ENCODE data around the gene ZNF148.

Gene ZNF148

GRCh38 chr3:125203731-125204130 is 171.4 kb downstream of the ZNF148 start:
- H3K9me3 ChIP-seq = no peaks in the 10 kb centered on the region
- DNase-seq = no peak
- no peaks in the 10 kb centered on the region for H3K36me3 ChIP-seq
- peaks cover 0 to under 1% of the 10 kb centered on the region in 2 donors for H3K27me3 ChIP-seq
- no peak for TF ChIP-seq CTCF (IDR thresholded peaks at IDR 0.05)
- no peak overlapping the region for H3K27ac ChIP-seq
- H3K4me3 ChIP-seq = no peak overlapping the region
- intact Hi-C loops (cut with DNase I; ENCODE audit: low total_unique reads) = no loop called here
- H3K4me1 ChIP-seq = no peaks in the 10 kb centered on the region

- no peak for TF ChIP-seq CTCF (IDR thresholded peaks at IDR 0.05)
- H3K9me3 ChIP-seq = no peaks in the 10 kb centered on the region
- intact Hi-C loops (cut with DNase I; ENCODE audit: low total_unique reads) = no loop called here
- H3K4me3 ChIP-seq = no peak overlapping the region
- H3K27ac ChIP-seq = no peak overlapping the region
- H3K4me1 ChIP-seq = no peaks in the 10 kb centered on the region
- no peaks in the 10 kb centered on the region for H3K27me3 ChIP-seq
- DNase-seq = no peak
- H3K36me3 ChIP-seq = no peaks in the 10 kb centered on the region
Observed at GRCh38 chr3:125202197-125202596, 172.9 kb downstream of the ZNF148 start.

GRCh38 chr3:125200731-125201139 is 174.4 kb downstream of the ZNF148 start:
- intact Hi-C loops (cut with DNase I; ENCODE audit: low total_unique reads) = no loop called here
- H3K27me3 ChIP-seq = no peaks in the 10 kb centered on the region
- H3K9me3 ChIP-seq = no peaks in the 10 kb centered on the region
- no peaks in the 10 kb centered on the region for H3K36me3 ChIP-seq
- H3K4me1 ChIP-seq = no peaks in the 10 kb centered on the region
- no peak overlapping the region for H3K27ac ChIP-seq
- no peak for TF ChIP-seq CTCF (IDR thresholded peaks at IDR 0.05)
- H3K4me3 ChIP-seq = no peak overlapping the region
- no peak for DNase-seq

GRCh38 chr3:125194849-125195601 is 180.1 kb downstream of the ZNF148 start:
- Histone ChIP-seq H3K27me3 (no peaks in the 10 kb centered on the region), H3K4me3 (no peak overlapping the region), H3K36me3 (peaks cover 0 to 3% (median 0%) of the 10 kb centered on the region in 3 donors), H3K9me3 (no peaks in the 10 kb centered on the region), H3K27ac (no peak overlapping the region), H3K4me1 (no peaks in the 10 kb centered on the region)
- no peak for DNase-seq
- intact Hi-C loops (cut with DNase I; ENCODE audit: low total_unique reads) = no loop called here
- TF ChIP-seq CTCF (IDR thresholded peaks at IDR 0.05) = no peak

- DNase-seq = no peak
- intact Hi-C loops (cut with DNase I; ENCODE audit: low total_unique reads) = no loop called here
- no peaks in the 10 kb centered on the region for H3K9me3 ChIP-seq
- H3K27ac ChIP-seq = no peak overlapping the region
- no peak for TF ChIP-seq CTCF (IDR thresholded peaks at IDR 0.05)
- no peak overlapping the region for H3K4me3 ChIP-seq
- no peaks in the 10 kb centered on the region for H3K4me1 ChIP-seq
- peaks cover 0 to 9% (median 0%) of the 10 kb centered on the region in 3 donors for H3K36me3 ChIP-seq
- no peaks in the 10 kb centered on the region for H3K27me3 ChIP-seq
Observed at GRCh38 chr3:125194061-125194848, 180.9 kb downstream of the ZNF148 start.

Measured in tibial artery (tissue), 4 donors.